ENCODE data around the gene SDC4.

DNA sequence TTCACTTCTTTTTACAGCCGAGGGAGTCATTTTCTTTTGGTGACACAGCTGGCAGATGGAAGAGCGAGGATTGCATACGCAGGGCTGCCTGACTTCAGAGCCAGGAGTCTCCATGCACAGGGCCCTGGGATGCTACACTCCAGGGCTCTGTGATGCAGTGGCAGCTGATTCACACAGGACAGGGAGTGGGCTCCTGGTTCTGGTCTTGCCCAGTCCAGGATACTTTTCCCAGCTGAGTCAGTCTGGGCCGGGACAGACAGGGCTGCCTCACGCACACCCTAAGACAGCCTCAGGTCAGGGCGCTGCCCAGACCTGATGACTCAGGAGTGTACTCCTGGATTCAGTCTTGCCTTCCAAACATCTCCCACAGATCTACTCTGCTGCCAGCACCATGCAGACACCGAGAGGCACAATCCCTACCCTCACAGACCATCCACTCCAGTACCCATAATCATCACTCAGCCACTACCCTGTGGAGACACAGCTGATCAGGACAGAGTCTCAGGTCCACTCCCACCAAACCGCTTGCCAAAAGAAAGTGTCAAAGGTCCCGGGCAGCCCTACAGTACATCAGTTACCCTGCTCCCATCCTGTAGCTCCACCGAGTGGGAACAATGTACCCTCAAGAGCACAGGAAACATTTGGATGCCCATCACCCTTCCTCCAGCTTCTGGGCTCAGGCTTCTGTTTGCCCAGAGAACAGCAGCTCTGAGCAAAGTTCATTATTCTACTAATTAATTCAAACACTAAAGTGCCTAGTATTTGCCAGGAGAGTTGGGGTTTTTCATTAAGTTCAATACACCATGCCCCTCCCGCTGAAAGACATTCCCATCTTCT lies 11.5 kb downstream of the SDC4 start:
- TF ChIP-seq, protein P1, sequence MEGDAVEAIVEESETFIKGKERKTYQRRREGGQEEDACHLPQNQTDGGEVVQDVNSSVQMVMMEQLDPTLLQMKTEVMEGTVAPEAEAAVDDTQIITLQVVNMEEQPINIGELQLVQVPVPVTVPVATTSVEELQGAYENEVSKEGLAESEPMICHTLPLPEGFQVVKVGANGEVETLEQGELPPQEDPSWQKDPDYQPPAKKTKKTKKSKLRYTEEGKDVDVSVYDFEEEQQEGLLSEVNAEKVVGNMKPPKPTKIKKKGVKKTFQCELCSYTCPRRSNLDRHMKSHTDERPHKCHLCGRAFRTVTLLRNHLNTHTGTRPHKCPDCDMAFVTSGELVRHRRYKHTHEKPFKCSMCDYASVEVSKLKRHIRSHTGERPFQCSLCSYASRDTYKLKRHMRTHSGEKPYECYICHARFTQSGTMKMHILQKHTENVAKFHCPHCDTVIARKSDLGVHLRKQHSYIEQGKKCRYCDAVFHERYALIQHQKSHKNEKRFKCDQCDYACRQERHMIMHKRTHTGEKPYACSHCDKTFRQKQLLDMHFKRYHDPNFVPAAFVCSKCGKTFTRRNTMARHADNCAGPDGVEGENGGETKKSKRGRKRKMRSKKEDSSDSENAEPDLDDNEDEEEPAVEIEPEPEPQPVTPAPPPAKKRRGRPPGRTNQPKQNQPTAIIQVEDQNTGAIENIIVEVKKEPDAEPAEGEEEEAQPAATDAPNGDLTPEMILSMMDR (conservative IDR thresholded peaks at IDR 0.05), result no peak
- no peak for TF ChIP-seq EZH2 (IDR thresholded peaks at IDR 0.05; ENCODE audit: low read depth)

Data from PC-9 (cell line).